PC-3 (cell line): Measurements from ENCODE around the gene MESP2.

Experiments used
- CTCF ChIP-seq: fragments of 300-600 bp; sonication (generic); conservative IDR thresholded peaks from 2 replicates; pipeline ENCODE4 v1.5.1; 2017; ENCODE audit warnings: antibody characterized with exemption, low read depth, mild to moderate bottlenecking, low read length
- EZH2 ChIP-seq: fragments of 300-600 bp; sonication (generic); IDR thresholded peaks from one replicate; pipeline ENCODE4 v1.6.1; 2017; ENCODE audit warnings: antibody characterized with exemption, mild to moderate bottlenecking, low read length; ENCODE audit not compliant: unreplicated experiment
- EZH2phosphoT487 ChIP-seq: fragments of 300-600 bp; sonication (generic); IDR thresholded peaks from 2 replicates; pipeline ENCODE4 v1.6.1; 2018; ENCODE audit warnings: mild to moderate bottlenecking, antibody characterized with exemption, low read length, borderline replicate concordance

DNA sequence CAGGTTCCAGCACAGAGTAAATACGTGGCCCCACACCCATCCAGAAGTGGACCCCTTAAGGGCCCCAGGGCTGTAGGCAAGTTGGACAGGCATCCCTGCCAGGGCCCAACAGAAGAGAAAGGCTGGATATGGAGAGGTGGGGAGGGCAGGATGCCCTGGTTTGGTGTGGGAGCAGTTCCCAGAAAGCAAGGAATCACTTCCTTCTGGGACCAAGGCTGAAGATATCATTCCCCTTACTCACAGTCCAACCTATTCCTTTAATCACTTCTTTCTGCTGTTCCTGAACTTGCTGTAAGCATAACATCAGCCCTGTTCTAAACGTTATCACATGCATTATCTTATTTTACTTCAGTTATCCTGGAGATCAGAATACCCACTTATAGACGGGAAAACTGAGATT lies 6.1 kb upstream of the MESP2 start:
- no peak for TF ChIP-seq CTCF
- no peak for TF ChIP-seq EZH2
- no peak for TF ChIP-seq EZH2phosphoT487
